Hippocampal formation (tissue), 2 donors: ENCODE data around the gene NXPH1.

Source experiments
- DNase-seq, 2 donors: peaks; one replicate each; lab custom pipeline; 2025; lab: John Stamatoyannopoulos, UW

NXPH1 gene

DNA sequence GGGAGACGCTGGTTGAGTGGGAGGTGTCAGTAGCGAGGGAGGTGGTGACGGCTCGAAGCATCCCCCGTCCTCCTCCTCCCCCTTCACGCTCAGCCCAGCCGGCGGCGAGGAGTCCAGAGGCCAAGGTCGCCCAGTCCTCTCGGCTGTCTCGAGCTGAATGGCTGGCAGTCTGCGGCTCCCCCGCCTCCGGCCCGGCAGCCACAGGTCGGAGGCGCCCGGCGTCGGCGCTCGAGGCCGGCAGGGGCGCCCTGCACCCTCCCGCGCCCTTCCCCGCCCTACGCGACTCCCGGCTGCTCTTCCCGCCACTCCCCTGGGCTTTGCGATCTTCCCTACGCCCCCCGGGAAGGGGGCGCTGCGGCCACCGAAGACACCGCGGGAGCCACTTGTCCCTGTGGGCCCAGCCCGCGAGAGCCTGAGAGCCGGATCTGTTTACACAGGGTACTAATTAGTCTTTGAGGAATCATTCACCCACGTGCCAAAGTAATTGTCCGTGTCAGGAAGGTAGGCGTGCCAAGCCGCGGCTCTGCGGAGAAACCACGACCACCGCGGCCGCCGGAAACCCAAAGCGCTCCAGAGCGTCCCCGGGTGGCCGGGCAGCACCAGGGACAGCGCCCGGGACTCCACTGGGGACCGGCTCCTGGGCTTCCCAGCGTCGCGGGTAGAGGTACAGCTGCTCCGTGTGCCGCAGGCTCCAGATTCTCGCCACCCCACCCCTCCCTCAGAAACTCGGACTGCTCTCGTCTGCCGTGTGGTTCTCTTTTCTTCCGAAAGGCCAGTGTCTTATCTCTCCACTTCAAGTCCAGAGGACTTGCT is at the start of gene NXPH1:
TSS of gene NXPH1 (plus strand) at position 133 of the 813 bp plus-strand sequence.
- no peak for DNase-seq

DNA sequence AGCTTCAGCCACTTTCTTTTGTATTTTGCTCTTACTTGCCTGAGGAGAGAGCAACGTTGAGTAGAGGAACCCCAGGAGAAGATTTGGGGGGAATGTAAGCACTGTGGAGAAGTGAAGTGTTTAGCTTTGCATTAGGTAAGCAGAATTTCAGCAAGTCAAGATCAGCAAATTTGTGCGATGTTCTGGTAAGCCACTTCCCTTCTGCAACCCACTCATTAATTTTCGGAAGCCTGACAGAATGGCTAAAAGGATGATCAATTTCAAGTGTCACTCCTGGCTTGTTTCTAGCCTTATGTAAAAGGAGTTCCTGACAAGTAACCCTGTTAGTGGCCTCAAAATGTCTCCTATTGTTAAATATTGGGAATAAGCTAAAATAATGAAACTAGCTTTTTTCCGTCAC is 48.5 kb upstream of the NXPH1 start:
- DNase-seq = no peak

DNA sequence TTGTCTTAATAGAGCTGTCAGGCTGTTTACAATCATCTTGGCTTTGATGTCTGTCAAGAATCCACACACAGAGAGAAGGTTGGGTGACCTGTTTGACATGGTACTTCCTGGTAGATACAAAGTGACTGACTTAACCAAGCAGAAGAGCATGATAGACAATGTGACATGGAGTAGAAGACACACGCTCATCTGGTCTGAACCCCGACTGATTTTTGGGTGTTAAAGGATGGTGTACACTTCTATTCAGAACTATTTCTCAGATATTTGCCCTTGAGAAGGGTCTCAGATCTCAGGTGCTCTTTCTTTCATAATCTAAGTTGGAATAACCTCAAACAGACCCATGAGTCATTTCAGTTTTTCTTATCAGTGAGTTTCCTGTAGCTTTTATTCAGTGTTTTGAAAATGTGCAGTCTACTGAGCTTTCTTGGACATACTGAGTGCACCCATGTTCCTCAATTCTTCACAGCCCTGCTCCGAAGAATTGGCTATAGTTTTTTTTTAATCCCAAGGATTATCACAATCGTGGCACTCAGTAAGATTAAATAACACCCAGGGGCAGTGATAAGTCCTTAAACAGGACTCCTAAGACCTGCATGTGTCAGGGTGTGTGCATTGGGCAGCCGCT is 46.4 kb upstream of the NXPH1 start:
- no peak for DNase-seq

DNA sequence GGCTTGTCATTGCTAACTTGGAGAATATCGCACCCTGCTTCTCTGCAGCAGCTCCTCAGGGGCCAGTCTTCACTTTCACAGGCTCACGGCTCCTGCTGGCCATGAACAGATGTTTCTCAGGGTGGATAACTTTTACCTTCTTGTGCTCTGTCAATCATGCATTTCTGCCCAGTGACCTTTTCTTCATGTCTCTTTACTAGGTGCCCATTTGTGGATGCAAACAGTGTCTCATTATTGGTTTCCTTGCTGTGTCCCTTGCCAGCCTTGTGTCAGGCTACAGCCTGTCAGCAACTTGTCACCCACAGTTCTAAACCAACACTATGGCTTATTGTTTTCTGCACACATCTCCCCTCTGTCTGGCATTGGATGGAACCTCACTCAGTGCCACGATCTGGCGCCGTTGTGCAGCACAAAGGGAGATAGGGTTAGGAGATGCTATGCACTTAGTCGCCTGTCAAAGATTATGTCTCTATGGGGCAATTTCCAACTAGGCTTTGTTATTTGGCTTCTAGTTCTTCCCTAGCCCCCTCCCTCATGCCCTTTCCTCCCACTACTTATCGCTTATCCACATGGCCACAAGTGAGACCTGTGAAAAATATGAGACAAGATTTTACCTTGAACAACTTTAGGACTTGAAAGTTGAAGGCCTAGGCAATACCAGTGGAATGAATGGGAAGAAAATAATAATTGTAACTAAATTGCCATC is 45.7 kb upstream of the NXPH1 start:
- peak; percentile 71 to 81 for DNase-seq

DNA sequence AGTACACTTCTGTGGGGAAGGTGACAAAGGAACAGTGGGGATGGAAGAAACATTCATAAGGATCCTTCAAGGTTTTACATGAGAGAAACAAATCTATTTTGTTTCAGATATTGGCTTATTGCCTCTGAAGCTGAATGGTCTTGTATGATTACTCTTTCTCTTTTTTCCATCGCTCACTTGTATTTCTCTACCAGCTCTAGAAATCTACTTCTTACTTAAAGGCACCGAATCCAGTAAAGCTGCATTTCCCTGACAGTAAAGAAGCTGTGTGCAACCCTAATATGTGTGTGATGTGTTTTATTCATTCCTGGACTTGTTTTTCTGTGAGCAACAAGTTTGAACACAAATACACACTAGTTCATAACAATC is 45.2 kb upstream of the NXPH1 start:
- no peak for DNase-seq

DNA sequence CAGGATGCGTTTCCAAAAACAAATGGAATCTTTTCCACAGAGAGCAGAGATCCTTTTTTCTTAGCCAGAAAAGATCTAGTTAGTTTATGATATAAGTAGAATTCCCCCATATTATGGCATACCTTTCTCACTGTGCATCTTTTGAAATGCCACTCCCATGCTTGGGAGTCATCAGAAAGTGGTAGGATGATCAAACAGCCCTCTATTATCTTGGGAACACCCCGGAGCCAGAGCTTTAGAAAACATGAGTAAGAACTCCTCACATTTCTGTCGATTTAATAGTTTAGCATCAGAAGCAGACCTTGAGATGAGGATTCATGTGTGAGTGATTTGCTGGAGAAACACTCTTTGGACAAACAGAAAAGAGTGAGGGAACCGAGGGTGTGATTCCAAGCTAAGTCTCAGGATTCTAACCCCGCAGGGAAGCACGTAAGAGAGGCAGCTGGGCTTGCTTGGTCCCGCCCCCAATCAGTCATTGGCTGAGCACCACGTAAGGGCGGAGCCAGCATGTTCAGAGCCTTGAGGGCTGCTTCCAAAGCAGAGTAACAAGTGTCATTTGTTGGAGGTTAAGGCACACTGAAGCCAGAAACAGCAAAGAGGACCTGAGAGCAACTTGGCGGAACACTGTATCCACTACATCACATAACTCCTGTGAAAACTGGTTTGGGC is 43.7 kb upstream of the NXPH1 start:
- peak; percentile 72 to 81 for DNase-seq

DNA sequence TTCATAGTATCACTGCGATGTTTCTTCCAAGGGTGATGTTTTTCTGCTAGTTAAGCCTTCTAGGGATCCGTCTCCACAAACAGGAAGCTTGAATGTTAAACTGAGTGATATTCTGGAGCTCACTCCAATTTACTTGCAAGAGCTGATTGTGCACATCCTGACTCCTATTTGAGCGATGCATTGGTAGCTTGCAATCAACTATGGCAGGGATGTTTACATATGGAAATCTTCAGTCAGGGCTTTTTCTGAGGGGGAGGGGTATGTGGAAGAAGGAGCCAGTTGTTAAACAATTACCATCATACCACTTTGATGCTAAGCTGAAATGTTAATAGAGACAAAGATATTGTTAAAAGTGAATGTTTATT is 43.2 kb upstream of the NXPH1 start:
- DNase-seq = no peak

DNA sequence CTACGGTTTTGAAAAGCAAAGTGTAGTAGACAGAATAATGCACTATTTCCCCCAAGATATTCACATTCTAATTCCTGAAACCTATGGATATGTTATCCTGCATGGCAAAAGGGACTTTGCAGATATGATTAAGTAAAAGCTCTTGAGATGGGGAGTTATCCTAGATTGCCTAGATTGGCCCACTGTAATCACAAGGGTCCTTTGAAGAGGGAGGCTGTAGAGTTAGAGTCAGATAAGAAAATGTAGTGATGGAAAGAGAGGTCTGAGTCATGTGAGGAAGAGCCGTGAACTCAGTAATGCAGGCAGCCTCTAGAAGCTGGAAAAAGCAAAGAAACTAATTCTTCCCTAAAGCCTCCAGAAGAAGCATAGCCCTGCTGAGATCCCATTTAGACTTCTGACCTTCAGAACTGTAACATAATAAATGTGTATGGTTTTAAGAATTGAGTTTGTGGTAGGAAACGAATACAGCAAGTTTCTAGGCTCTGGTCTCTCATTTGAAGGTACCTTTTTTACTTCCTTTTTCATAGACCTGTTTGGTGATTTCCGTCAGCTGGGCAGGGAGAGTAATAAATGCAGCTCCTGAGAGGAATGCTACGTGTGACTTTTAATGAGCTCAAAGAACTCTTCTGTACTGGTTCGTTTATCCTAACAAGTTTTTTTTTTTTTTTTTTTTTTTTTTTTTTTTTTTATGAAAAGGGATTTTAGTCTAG is 41.9 kb upstream of the NXPH1 start:
- DNase-seq = no peak

DNA sequence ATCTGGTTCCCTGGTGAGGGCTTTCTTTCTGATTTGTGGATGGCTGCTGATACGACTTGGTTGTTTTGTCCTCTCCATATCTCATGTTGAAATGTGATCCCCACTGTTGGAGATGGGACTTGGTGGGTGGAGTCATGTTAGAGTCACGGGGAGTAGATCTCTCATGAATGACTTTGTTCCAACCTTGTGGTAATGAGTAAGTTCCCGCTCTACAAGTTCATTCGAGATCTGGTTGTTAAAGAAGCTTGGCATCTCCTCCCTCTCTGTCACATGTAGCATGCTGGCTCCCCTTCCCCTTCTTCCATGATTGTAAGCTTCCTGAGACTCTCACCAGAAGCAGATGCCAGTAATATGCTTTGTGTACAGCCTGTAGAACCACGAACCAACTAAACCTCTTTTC is 37.1 kb upstream of the NXPH1 start:
- no peak for DNase-seq

DNA sequence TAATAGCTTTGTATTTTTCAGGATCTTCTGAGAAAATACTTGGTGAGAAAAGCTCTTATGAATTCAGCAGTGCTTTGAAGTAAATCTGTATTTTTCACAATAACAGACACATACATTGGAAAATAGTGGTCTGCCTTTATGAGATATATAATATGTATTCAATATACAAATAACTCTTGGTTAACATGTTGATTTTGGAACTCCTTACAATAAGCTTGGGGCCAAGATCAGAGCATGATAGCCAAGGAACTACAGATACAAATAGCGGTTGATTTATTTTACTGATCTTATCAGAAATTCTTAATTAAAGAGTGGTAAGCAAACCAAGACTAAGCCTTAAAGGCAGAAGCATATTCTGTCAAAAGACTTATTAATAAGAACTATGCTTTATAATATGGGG is 24.5 kb upstream of the NXPH1 start:
- no peak for DNase-seq

DNA sequence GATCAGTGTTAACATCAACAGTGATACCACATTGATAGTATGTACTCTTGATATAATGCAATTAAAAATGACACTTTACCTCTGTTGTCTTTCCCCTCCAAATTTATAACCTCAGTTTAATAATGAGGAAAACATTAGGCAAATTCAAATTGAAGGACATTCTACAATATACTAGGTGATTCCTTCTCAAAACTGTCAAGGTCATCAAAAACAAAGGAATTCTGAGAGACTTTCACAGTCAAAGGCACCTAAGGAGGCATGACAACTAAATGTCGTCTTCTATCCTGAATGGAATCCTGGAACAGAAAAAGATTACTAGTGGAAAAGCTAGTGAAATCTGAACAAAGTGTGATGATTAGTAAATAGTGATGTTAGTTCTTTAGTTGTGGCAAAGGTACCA is 22.3 kb upstream of the NXPH1 start:
- no peak for DNase-seq

DNA sequence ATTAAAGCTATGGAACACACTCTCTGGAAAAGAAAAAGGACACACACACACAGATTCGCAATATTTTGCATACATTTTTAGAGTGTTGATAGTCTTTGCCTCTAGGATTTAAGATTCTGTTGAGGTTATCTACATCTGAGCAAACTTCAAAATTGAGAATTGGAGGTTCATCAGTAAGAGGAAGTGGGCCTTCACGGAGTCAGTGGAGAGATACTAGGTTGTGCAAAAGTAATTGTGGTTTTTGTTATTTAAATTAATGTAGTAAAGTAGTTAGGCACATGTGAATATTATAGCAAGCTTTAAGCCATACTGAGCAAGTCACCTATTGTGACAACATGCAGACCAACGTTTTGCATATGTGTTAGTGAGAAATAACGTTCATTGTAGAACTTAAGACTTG is 19.8 kb upstream of the NXPH1 start:
- no peak for DNase-seq

DNA sequence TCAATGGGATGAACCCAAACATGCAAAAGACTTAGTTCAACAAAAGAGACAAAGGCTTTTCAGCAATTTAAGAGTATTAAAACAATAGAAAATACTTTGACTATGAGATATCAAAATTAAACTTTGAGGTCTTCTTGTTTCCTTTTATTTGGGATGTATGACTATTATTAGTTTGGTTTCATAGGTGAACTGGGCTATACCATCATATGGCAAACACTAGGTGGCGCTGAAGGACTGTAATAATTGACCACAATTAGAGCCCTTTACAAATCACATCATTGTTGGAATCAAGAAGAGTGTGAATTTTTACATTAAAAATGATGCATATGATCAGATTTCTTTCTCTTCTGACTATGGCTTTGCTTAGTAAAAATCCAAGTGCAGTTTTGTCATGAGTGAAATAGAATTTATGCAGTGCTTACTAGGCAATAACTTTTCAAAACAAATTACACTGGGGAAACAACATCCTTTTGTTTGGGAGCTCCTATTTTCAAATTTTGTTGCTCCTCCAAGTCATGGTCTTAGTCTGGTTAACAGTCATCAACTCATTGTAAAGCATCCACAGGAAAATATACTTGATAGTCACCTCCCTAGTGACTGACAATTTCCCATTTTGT is 14.7 kb upstream of the NXPH1 start:
- DNase-seq = peak; percentile 46 to 59

DNA sequence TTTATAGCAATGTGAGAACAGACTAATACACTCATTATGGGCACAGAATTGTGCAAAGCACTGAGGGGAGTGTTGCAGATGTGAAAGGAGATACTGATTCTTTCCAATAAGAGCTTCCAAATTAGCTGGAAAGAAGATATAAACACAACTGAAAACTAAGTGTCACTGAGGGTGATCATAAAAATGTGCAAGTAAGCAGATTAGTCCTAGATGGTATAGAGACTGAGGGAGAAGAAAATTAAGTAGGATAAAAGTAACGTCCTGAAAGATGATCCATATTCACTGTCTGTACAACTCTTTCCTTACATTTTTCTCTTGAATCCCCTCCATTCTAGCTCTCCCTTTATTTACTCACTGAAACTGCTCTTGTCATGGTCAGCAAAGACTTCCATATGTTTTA is 11.2 kb upstream of the NXPH1 start:
- no peak for DNase-seq

DNA sequence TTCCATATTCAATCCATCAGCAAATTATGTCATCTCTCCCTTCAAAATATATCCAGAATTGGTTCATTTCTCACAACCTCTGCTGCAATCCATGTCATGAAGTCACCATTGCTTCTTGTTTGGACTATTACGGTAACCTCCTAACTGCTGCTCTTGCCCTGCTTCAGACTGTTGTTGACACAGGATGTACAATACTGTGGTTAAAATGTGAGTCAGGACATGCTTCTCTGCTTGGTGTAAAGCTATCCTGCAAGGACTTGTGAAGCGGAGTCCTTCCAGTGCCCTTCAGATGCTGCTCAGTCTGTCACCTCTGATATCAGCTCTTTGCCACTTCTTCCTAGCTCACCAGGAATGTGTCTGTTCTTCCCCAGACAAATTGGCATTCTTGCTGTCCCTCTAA is 10.4 kb upstream of the NXPH1 start:
- no peak for DNase-seq

DNA sequence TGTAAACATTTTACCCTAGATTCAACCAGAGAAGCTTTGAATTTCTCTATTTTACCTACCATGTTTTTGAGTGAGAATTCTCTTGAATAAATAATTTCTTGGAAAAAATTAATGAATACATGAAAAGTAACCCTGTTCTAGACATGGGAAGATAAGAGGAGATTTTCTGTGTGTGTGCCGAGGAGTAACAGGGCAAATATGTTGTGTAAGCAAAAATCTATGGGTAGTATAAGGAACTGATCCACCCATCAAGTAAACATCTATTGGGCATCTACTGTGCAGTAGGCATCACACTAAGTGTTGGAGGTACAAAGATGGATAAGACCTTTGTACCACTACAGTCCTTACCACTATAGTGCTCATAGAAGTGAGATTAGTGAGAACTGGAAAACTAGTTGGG is 8.2 kb upstream of the NXPH1 start:
- DNase-seq = no peak

DNA sequence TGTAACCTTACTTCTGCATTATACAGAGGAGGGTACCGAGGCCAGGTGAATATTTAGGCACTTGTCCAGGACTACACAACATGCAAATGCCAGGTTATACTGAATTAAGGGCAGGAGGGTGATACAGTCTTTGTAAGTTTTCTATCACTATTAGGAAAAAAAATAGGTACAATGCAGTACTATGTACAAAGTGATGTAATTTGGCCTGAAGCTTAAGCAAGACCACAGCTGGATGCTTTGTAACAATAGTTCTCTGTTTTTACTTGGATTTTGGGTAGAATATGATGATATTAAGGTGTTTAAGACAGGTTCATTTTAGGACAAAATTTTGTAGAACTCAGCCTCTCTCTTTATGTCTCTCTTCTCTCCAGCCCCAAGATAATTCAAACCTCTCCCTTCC is 2.8 kb upstream of the NXPH1 start:
- no peak for DNase-seq

DNA sequence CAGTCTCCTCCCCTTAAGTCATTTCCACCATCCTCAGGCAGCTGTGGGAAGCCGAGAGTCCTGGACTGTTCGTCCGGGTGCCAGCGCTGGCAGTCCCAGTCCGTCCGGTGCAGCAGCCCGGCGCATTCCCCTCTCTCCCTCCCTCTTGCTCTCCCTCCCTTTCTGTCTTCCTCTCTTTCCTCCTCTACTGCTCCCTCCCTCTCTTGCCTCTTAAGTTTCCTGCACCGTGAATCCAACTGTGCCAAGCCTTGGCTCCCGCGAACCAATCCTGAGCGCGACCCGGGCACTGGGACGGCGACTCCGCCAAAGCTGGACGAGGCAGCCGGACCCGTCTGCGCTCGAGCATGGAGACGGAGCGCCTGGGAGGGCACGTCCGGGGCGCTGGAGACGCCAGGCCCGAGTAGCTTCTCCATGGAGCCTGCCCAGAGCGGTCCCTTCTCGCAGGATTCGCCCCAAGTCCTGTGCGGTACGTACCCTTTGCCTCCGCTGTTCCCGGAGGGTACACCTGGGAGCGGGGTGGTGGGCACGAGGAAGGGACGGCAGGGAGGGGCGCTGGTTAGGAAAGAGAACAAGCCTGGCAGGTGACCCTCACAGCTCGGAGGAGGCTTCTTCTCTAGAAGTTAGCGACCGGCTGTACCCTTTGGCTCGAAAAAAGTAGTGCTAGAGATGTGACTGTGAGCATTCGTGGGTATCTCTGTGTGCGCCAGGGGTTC is 1.0 kb downstream of the NXPH1 start:
- DNase-seq = no peak

DNA sequence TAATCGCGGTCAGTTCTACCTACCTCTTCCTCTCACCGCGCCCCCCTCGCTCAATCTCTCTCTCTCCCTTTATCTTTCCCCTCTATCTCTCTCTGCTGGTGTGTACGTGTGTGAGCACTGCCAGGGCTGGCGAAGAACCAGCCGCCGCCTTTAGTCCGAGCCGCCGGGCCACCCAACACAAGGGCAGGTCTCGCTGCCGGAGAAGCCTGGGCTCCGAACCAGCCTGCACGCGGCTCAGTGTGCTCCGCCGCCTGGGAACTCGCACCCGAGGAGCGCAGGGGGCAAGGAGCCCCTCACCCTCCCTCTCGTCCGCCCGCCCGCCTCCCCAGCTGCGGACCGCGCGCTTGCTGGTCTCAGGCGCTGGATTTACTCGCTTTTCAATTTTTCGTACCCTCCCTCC is 1.7 kb downstream of the NXPH1 start:
- no peak for DNase-seq

DNA sequence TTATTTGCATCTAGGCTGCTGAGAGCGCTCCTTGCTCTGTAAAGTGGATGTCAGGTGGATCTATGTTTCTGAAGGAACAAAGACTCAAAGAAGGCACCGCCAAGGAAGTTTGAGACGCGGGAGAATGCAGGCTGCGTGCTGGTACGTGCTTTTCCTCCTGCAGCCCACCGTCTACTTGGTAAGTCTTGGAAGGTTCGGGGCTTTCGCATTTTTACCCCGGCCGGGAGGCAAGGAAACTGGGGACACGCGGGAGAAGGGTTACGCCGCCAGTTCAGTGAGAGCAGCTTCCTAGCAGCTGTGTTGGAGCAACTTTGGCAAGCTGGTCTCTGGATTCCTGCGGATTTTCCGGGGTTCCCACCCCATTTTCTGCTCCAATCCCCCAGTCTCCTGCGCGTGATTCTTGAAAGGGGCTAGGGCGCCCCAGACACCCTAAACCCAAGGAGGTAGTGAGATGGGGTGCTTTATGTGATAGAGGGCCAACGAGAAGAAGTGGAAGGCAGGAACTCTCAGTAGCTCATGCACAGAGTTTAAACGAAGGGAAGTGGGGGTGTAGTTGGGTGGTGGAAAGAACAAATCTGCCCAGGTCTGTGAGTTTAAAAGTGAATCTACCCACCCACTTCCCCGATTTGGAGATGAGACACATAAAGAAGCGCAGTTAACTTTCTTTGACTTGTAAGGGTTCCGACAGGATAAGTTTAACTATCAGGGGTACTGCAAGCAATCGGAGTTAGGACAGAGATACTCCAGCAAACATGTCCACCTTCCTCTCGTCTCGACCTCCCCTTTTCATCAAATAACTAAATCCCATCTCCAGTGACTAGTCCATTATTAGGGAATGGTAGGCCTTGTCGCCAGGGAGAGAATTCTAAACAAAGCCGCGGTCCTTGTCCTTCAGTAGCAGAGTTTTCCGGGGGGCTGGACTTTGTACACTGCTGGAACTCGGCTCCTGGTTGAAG is 2.5 kb downstream of the NXPH1 start:
- DNase-seq = no peak
